ENCODE measurements around the gene KLK11. TPM values are rescaled to one million over a fixed set of nuclear protein-coding genes. Genes with fewer than 3 reads are reported as not detected.

KLK11 gene
- total RNA-seq, 4 donors from 2014 or later, result 21.6 to 116 (median 34.0) TPM; not detected in 1

DNA sequence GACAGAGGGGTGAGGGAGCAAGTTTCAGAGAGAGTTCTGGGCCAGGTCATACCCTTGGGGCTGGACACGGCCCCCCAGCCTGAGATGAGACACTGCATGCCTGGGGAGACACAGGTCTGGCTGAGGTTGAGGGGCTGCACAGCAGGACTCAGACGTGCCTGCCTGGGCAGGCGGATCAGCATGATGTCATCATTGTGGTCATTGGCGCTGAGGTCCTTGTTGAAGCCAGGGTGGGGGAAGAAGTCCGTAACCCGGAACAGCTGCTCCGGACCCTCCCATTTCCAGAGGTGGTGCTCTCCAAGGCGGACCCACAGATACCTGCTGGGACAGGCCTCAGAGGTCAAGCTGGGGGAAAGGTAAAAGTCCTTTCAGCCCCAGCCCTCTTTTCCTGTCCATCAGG lies 20.0 kb downstream of the KLK11 start:
- TF ChIP-seq, protein P1, sequence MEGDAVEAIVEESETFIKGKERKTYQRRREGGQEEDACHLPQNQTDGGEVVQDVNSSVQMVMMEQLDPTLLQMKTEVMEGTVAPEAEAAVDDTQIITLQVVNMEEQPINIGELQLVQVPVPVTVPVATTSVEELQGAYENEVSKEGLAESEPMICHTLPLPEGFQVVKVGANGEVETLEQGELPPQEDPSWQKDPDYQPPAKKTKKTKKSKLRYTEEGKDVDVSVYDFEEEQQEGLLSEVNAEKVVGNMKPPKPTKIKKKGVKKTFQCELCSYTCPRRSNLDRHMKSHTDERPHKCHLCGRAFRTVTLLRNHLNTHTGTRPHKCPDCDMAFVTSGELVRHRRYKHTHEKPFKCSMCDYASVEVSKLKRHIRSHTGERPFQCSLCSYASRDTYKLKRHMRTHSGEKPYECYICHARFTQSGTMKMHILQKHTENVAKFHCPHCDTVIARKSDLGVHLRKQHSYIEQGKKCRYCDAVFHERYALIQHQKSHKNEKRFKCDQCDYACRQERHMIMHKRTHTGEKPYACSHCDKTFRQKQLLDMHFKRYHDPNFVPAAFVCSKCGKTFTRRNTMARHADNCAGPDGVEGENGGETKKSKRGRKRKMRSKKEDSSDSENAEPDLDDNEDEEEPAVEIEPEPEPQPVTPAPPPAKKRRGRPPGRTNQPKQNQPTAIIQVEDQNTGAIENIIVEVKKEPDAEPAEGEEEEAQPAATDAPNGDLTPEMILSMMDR (IDR thresholded peaks at IDR 0.05), result no peak
- DNase-seq (ENCODE audit: low spot score), result no peak
- ATAC-seq (ENCODE audit: low FRiP score), result no peak

DNA sequence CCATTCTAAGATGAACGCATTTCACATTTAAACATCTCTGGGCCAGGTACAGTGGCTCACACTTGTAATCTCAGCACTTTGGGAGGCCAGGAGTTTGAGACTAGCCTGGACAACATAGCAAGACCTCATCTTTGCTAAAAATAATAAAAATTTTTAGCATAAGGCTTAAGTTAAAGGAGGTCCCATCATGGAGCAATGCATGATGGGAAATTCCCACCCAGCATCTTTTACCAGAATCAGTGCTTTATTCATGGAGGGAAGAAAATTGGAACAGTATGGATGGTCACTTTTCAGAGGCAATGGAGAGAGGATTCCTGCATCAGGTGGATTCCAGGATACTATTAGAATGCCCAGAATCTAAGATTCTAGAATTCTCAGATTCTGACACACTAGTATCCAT lies 21.2 kb downstream of the KLK11 start:
- TF ChIP-seq, protein P1 (IDR thresholded peaks at IDR 0.05), result no peak
- DNase-seq (ENCODE audit: low spot score) (no peak), ATAC-seq (ENCODE audit: low FRiP score) (no peak)

DNA sequence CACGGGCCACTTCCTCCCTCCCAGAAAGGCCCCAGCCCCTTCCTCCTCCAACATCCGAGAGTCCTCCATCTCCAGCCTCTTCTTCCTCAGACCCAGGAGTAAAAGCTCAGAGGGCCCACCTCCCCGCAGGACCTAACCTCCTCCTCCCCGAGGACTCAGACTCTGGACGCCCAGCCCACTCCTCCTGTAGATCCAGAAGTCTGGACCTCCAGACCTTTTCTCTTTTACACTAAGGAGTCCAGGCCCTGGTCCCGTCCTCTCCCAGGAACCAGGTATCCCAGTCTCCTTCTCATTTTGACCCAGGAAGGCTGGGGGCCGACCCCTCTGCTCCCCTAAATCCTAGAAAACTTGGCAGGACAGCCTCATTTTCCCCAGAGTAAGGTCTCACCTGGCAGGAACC lies 23.1 kb downstream of the KLK11 start:
- ATAC-seq (ENCODE audit: low FRiP score), result no peak
- no peak for DNase-seq (ENCODE audit: low spot score)
- TF ChIP-seq, protein P1 (IDR thresholded peaks at IDR 0.05), result no peak

DNA sequence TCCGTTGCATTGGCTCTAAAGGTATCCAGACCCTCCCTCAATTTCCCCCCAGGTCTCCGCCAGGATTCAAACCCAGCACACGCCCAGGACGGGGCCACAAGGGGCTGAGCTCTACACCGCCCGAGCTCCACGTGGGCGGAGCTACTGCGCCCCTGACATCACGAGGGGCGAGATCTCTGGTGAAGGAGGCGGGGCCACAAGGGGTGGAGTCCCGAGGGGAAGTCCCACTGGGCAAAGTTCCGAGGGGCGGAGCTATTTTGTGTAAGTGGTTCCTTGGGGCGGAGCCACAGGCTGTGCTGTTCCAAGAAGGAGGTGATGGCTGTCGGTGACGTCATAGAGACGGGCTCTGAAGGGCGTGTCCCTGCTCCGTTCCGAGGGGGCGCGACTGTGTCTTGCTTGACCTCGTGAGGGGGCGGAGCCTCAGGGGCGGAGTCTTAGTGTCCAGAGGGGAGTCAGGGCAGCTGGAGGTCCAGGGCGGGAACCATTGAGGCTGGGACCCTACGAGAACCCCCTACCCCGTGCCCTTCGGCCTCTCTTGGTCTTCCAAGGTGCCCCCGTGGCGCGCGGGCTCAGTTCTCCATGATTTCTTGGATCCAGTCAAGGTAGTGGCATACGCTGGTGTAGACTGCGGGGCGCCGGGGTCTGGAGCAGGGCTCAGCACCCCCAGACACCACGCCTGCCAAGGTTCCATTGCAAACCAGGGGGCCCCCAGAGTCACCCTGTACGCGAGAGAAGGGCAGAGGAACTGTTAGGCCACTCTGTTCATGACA lies 23.7 kb downstream of the KLK11 start:
- ATAC-seq (ENCODE audit: low FRiP score) (peak; percentile 75), DNase-seq (ENCODE audit: low spot score) (peak; percentile 74)
- TF ChIP-seq, protein P1 (IDR thresholded peaks at IDR 0.05), result no peak

DNA sequence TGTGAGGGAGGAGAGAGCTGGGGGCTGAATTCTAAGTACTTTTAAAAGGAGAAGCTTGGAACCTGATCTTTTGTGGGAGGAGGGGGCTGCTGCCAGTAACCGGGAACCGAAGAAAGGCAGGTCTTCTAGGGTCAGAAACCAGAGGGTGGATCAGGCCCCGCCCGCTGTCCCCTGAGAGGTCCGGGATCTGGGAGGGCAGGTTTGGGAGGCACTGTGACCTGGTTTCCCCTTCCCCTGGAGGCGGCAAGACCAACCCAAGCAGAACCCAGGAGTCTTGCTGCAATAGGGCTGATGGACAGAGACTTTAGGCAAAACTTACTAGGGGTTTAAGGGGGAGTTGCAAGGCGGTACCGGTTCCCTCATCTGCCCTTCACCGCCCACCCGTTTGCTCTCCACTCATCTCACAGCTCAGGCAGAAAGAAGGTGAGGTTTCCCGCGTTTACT lies 24.3 kb downstream of the KLK11 start:
- ATAC-seq (ENCODE audit: low FRiP score) (peak; percentile 65), DNase-seq (ENCODE audit: low spot score) (no peak)
- TF ChIP-seq, protein P1 (IDR thresholded peaks at IDR 0.05), result no peak

DNA sequence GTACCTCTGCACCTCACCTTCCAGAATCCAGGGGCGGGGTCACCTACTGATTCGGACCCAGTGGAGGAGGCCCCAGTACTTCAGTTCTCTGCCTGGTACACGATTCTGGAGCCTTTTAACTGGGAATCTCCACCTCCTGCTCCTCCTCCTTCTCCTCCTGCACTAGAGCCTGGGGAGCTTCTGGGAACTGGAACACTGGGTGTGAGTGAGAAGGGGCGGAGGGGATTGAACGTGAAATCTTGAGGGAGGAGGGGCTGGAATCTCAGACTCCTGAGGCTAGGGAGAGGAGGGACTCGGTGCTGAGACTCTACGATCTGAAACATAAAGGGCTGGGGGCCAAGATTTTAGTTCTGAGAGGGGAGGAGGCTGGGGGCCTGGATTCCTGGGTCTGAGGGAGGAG lies 24.9 kb downstream of the KLK11 start, which contains the start of gene KLK8:
Gene KLK8 (minus strand): TSS at position 90 of the 400 bp plus-strand sequence. CDS start 437 bp downstream, outside the sequence.
- TF ChIP-seq, protein P1 (IDR thresholded peaks at IDR 0.05), result no peak
- ATAC-seq (ENCODE audit: low FRiP score) (peak; percentile 80), DNase-seq (ENCODE audit: low spot score) (no peak)

DNA sequence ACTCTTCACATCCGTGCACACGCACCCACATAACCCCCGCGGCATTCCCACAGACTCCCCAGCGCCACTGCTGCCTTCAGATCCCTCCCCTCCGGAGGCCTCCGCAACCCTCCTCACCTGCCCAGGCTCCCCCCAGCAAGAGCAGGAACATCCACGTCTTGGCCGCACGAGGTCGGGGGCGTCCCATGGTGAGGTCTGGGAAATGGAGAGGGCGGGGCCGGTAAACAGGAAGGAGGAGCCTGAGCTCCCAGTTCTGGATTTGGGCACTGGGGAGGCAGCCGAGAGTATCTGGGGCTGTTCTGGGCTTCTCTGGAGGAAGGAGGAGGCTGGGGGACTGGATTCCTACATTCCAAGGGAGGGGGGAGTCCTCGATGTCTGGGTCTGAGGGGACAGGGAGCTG lies 25.4 kb downstream of the KLK11 start:
- peak; percentile 64 for ATAC-seq (ENCODE audit: low FRiP score)
- no peak for DNase-seq (ENCODE audit: low spot score)
- TF ChIP-seq, protein P1 (IDR thresholded peaks at IDR 0.05), result no peak

Data from omental fat pad (tissue), 4 donors.